GM11168 (cell line): ENCODE results near the gene MYH11.

Experiments
- in situ Hi-C: fragments of 300-500 bp; cut with MboI; formaldehyde crosslinking; loops from one replicate; pipeline ENCODE4 v1.12.0; 2022; ENCODE audit warnings: low sequenced_read_pairs; ENCODE audit not compliant: unreplicated experiment

Gene MYH11

DNA sequence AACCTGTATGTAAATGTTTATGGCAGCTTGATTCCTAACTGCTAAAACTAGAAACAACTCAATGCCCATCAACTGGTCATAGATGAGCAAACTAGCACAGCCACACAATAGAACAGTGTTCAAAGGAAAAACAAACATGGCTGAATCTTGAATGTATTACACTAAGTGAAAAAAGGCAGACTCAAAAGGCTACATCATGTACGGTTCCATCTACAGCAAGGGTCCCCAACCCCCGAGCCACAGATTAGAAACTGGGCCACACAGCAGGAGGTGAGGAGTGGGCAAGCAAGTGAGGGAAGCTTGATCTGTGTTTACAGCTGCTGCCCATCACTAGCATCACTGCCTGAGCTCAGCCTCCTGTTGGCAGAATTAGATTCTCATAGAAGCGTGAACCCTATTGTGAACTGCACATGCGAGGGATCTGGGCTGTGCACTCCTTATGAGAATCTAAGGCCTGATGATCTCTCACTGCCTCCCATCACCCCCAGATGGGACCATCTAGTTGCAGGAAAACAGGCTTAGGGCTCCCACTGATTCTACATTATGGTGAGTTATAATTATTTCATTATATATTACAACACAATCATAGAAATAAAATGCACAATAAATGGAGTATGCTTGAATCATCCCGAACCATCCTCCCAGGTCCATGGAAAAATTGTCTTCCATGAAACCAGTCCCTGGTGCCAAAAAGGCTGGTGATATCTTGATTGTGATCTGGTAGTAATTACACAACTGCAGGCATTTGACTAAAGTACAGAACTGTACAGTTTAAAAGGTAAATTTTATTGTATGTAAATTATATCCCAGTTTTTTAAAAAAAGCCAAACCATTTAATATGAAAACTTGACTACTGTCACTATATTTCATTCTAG lies 23.8 kb upstream of the MYH11 start:
- in situ Hi-C loops: no loop called here

DNA sequence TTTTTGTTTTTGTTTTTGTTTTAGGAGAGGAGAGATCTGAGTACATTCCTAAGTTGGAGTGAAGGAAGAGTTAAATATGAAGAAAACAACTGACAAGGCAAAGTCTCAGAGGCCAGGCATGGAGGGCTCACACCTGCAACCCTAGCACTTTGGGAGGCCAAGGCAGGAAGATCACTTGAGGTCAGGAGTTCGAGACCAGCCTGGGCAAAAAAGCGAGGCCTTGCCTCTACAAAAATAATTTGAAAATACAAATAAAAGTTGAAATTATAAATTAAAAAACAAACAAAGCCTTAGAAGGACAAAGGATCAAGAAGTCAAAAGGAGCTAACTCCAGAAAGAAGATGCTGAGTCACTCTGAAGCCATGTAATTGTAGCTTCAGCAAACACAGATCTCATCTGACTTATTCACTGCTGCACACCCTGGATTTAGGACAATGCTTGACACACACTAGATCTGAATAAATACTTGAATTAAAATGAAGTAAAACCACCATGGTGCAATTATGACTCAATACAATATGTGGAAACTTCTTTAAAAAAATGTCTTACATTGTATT lies 22.5 kb upstream of the MYH11 start:
- in situ Hi-C loops: no loop called here

DNA sequence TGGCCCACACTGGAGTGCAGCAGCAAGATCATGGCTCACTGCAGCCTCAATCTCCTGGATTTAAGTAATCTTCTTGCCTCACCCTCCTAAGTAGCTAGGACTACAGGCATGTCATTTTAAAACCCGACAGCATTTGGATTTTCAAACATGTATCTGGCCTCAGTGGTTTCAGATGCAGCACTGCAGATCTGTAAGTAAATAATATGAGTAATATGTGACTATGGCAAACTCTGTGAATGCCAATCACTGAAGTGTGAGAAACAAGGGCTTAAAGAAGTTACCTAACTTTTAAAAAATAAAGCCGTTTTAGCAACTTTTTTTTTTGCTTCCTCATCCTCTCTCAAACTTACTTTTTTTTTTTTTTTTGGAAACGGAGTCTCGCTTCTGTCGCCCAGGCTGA lies 19.7 kb upstream of the MYH11 start:
- in situ Hi-C loops: no loop called here

DNA sequence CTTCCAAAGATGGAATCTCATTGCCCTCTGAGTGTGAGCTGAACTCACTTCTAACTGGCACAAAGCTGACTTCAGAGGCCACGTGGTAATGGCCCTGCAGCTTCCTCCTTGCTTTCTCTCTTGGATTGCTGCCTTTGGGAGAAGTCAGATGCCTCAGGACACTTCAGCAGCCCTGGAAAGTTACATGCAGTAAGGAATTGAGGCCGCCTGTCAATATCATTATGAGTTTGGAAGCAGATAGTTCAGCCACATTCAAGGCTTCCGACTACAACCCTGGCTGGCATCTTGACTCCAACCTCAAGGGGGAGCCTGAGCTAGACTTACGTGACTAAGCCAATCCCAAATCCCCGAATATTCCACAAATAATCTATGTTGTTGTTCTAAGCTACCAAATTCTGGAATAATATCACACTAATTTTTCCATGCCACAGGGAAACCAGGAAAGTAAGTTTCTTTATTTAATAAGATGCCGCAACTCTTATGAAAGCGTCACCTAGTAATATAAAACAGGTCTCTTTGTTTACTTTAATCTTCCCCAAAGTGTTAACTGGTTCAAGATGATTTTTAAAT lies 18.0 kb upstream of the MYH11 start:
- in situ Hi-C loops: no loop called here

DNA sequence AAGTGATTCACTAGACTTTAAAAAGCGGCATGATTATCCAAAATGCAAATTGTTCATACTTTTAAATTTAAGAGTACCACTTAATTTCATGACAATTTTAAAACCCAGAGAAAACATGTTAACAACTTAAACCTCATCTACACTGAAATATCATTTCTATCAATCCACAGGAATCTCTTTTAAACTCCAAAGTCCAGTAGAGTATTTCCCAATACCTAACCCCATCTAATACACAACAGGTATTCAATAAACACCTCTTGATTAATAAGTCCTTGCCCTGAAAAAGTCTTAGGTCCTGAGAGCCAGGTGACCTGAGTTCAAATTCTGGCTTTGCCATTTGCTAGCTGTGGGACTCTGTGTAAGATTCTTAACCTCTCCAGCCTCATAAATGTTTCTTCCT lies 16.9 kb upstream of the MYH11 start:
- in situ Hi-C loops: no loop called here

DNA sequence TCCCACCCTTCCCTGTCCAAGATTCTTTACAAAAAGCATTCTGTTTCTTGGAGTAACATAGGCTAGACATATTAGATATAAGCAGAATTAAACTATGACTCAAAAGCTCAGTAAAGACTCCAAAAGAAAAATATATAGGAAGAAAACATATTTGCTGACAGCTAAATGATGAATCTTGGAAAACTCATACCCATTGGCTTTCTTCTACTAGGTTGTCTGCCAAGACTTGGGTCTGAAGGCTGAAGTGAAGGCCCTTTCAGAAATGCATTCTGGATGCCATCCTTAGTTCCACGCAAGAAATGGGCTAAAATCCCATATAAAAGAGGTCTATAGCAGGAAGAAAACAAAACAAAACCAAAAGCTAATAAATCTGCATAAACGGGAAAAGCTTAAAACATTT lies 16.5 kb upstream of the MYH11 start:
- in situ Hi-C loops: no loop called here

DNA sequence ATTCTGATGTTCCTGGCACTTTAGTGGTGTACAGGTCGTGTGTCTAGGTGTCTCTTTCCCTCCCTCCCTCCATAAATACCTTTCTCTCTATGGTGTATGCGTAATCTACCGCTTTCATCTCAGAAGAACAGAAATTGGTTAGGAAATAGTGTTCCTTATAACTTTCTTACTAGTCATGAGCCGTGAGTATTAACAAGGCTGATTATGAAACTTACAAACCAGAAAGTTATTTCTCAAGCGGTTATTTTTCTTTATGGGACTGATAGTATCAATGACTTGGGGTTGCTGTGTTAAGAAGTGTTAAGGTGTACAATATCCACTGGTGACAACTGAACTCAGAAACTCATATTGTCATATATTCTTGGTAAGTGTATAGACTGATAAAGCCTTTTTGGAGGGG lies 13.2 kb upstream of the MYH11 start:
- in situ Hi-C loops: no loop called here

DNA sequence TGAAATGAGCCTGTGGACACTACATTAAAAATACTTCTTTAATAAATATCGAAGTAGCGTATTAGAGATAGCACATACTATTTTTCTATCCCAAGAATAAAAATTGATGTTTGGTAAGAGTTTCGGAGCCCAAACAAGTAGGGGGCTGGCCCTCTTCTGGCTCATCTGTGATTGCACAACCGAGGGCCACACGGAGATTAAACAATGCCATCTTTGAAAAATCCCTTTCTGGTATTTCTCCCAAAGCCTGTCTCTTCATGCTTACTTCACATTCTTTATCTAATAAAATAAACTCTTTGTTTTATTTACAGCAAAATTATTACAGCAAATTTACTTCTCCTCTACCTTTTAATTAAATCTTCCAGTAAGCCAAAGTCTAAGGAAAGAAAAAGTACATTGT lies 9.6 kb upstream of the MYH11 start:
- in situ Hi-C loops: no loop called here

DNA sequence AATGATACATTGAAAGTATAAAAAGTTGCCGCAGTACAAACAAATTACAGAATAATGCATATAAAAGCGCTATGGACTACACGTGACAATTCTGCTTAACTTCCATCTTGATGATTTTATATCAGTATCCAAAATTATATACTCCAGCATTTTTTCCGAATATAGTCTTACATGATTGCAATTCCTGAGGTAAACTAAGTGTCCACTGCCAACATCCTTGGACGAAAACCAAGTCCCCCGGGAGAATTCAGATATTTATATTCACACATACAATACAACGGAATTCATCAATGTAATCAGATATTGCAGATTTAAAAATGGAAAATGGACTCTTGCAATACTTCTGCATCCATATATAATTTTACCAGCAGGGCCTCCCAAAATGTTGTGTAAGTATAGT lies 8.9 kb upstream of the MYH11 start:
- in situ Hi-C loops: no loop called here

DNA sequence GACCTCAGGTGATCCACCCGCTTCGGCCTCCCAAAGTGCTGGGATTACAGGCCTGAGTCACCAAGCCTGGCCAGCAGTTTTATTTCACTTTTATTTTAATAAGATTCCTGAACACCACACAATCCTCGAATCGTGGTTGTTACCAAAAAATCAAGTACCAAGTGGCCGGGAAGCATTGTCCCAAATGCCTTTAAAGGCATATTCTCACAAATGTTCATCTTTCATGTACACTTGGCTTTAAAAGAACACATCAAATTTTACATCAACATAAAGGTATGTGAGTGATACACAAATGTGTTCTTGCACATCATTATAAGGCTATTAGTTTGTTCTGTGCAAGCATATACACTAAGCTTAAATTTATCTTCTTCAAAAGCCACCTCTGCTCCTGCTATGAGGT lies 8.1 kb upstream of the MYH11 start:
- in situ Hi-C loops: no loop called here

DNA sequence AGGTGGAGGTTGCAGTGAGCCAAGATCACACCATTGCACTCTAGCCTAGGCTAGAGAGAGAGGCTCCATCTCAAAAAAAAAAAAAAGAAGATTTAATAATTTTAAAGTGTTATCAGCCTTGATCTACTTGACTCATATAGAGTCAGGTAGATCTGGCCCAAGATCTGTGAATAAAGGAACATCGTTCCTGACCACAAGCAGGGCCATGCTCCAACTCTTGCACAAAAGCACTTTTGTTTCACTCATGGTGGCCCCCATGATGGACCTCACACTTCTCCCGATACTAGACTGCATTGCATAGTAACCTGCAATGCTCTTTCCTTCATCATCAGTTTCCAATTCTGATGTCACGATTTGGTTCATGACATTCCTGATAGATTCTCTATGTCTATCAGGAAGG lies 5.2 kb upstream of the MYH11 start:
- in situ Hi-C loops: no loop called here

DNA sequence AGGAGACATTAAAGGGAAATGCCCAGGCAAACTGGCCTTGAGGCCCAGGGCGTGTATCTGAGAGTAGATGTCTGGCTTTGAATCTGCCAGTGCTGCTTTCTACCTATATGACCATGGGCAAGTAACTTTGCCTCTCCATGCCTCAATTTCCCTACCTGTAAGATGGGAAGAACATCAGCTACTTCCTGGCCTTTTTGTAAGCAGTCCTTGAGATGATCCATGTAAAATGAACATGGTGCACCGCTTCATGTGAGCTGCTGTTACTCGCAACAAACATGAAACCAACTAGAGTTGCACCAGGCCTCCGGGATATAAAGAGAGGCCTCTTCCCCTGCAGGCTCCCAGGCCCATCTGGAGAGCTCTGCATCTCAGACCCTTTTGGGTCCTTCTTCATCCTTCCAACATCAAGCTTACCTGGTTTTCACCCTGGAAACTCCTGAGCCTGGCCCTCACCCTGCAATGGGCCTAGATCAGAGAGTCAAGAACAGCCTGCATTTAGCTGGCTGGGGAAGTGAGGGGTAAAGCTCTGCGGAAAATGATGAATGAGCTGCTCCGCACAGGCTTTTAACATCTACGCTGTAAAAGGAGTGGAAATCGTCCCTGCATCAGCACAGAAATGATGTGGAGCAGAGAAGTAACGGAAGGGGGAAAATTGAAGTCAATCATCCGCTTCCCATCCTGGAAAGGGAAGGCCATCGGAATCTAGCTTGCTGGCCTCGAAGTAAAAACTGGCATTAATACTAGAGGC lies 2.3 kb upstream of the MYH11 start:
- in situ Hi-C loops: loop anchor here (10.0 kb wide), 1 partner anchor 266 kb away; no protein-coding TSS in a partner anchor

DNA sequence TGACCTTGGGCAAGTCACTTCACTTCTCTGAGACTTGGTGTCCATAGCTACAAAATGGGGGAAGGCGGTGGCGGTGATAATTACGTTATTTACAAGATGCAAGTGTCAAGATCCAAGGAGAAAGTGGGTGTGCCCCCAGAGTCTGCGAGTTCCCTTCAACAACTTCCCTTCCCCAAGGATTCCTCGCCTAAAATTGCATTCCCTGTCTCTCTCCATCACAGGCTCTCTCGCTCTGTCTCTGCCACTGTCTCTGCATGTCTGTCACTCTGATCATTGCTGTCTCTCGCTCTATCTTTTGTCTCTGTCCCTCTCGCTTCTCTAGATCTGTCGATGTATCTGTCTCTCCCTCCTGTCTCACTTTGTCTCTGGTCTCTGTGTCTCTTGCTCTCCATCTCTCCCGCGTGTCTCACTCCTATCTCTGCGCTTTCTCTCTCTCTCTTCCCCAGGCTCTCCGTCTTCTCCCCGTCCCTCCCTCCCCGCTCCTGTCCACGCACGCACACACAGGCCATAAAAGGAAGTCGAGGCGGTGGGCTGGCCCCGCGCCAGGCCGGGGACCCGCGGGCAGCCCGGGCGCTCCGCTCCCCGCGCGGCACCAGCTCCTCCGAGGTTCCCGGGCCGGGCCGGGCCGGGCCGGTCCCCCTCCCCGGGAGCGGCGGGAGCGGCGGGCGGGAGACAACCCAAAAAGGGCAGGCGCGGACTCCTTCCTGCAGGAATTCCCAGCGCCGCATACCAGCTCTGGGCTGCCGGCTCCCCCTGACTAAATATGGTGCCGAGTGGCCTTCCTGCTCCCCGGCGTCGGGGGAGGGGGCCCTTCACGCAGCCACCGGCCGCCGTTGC lies 1.1 kb upstream of the MYH11 start:
- in situ Hi-C loops: loop anchor here (10.0 kb wide), 1 partner anchor 267 kb away; no protein-coding TSS in a partner anchor

DNA sequence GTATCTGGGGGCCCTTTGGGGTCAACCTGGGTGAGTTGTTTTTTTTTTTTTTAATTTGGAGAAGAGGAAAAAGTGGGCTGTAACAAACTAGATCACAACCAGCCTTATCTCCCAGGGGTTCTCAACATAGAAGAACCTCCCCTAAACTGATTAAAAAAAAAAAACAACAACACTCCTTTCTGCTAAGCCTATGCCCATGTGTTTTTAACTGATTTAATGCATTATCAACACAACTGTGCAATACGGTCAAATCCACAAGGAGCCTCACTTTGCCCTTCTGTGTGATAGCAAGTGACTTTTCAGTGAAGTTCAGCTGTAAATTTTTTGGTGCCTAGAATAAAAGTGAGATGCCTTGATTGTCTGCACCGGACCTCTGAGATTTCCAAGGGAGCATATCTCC lies 646 bp downstream of the MYH11 start:
- in situ Hi-C loops: loop anchor here (10.0 kb wide), 1 partner anchor 269 kb away; no protein-coding TSS in a partner anchor

DNA sequence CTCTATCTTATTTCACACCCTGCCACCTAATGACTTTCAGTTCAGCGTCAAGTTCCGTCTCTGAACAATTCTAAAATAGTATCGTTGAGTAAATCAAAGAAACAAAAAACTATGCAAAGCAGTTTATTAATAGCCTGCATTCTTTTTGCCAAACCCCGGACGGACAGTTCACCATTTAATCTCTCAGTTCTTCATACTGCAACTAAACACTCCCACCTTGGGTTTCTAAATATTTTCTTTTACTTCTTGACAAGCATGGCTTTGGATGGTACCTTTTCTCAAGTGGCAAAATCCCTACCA lies 1.2 kb downstream of the MYH11 start:
- in situ Hi-C loops: loop anchor here (10.0 kb wide), 1 partner anchor 269 kb away; no protein-coding TSS in a partner anchor

DNA sequence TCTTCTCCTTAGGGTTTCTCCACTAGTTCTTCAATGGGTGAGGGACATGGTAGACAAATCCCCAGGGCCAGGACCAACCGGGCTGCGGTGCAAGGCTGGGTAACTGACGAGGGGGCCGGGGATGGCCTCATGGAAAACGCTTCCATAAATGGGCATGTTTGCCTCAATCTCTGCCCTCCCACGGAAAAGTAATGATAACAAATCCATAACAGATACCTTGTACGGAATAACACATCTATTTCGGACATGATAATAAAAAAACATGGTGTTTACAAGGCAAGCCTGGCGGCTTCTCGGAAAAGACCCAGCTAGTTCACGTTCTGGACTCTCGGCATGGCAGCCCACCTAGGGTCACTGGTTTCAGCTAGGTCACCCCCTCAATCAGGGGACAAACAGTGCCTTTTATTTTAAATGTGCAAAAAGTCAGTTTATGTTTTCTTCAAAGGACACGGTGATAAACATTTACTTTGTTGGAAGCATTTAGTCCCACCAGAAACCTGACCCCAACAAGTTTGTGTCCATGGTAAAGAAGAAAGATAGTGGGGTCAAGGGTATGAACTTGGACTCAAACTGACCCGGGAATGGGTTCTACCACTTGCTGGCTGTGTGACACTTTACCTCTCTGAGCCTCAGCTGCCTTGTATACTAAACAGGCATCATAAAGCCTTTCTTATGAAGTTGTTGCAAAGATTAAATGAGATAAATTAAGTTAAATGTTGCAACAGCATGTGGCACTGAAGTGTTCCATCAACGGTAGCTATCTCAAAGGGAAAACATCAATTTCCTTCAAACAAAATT lies 1.7 kb downstream of the MYH11 start:
- in situ Hi-C loops: loop anchor here (10.0 kb wide), 1 partner anchor 270 kb away; no protein-coding TSS in a partner anchor

DNA sequence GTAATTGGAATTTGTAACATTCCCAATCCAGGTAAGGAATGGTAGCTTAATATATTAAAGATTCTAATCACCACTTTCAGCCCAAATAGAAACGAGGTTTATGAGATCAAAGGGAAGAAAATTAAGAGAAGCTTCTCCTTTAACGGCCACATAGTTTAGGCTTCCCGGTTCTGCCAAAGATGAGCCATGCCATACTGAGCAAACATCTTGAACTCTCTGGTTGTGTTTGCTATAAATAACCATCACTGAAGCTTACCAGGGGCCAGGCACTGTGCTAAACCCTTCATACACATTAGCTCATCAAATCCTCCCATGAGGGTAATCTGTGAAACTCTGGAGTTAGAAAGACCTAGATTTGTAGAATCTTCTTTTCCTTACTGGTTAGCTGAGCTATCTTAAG lies 2.8 kb downstream of the MYH11 start:
- in situ Hi-C loops: loop anchor here (10.0 kb wide), 1 partner anchor 271 kb away; no protein-coding TSS in a partner anchor

DNA sequence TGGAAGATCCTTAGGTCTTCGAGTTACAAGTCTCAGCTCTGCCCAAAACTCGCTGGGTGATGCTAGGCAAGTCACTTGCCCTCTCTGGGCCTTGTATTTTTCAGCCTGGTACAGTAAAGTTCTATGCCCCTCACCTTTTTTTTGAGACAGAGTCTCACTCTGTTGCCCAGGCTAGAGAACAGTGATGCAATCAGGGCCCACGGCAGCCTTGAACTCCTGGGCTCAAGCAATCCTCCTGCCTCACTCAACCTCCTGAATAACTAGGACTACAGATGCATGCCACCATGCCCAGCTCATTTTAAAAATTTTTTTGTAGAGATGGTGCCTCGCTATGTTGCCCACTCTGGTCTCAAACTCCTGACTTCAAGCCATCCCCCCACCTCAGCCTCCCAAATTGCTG lies 3.8 kb downstream of the MYH11 start:
- in situ Hi-C loops: loop anchor here (10.0 kb wide), 1 partner anchor 272 kb away; no protein-coding TSS in a partner anchor

DNA sequence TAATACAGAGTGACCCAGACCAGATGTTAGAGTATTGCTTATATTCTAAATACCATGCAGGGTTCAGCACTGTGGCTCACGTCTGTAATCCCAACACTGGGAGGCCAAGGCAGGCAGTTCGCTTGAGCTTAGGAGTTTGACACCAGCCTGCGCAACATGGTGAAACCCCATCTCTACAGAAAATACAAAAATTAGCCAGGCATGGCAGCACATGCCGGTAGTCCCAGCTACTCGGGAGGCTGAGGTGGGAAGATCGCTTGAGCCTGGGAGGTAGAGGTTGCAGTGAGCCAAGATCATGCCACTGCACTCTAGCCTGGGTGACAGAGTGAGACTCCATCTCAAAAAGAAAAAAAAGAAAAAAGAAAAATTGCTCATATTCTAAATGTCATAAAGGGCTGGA lies 6.3 kb downstream of the MYH11 start:
- in situ Hi-C loops: loop anchor here (10.0 kb wide), 1 partner anchor 274 kb away; no protein-coding TSS in a partner anchor
